OCI-LY1 (cell line): ENCODE results near the gene MTOR.

ENCODE experiments used
- H2AFZ ChIP-seq: fragments of 200-600 bp; sonication (generic), shearing (Covaris generic); 2 replicates; pipeline ENCODE4 v1.6.0; 2014; ENCODE audit warnings: antibody characterized with exemption, mild to moderate bottlenecking, low read length
- H3F3A ChIP-seq: fragments of 200-600 bp; sonication (generic), shearing (Covaris generic); 2 replicates; pipeline ENCODE4 v1.6.0; 2014; ENCODE audit warnings: mild to moderate bottlenecking, antibody characterized with exemption, low read length, moderate library complexity; ENCODE audit not compliant: insufficient read depth
- H3K27ac ChIP-seq: fragments of 200-600 bp; sonication (generic); 2 replicates; pipeline ENCODE4 v1.5.1; 2014; ENCODE audit warnings: low read length, mixed run types, mild to moderate bottlenecking, low read depth; ENCODE audit not compliant: poor library complexity, severe bottlenecking
- H3K27me3 ChIP-seq: fragments of 200-600 bp; sonication (generic); 2 replicates; pipeline ENCODE4 v1.6.0; 2014; ENCODE audit warnings: antibody characterized with exemption, mild to moderate bottlenecking, low read length, moderate library complexity; ENCODE audit not compliant: insufficient read depth
- H3K36me3 ChIP-seq: fragments of 200-600 bp; sonication (generic); 2 replicates; pipeline ENCODE4 v1.6.1; 2014; ENCODE audit warnings: mild to moderate bottlenecking, antibody characterized with exemption, low read length, moderate library complexity, mixed read lengths; ENCODE audit not compliant: insufficient read depth
- H3K4me1 ChIP-seq: fragments of 200-600 bp; sonication (generic); 2 replicates; pipeline ENCODE4 v1.5.1; 2014; ENCODE audit warnings: mild to moderate bottlenecking, low read length, moderate library complexity; ENCODE audit not compliant: insufficient read depth, severe bottlenecking
- H3K4me2 ChIP-seq: fragments of 200-600 bp; sonication (generic), shearing (Covaris generic); 2 replicates; pipeline ENCODE4 v1.6.1; 2014; ENCODE audit warnings: low read length
- H3K4me3 ChIP-seq: fragments of 200-600 bp; sonication (generic); 2 replicates; pipeline ENCODE4 v1.5.1; 2014; ENCODE audit warnings: low read length, low read depth, mild to moderate bottlenecking, mixed read lengths; ENCODE audit not compliant: poor library complexity, severe bottlenecking
- H3K79me2 ChIP-seq: fragments of 200-600 bp; shearing (Covaris generic); 2 replicates; pipeline ENCODE4 v1.6.1; 2016; ENCODE audit warnings: mixed run types, low read length, mixed read lengths; ENCODE audit not compliant: insufficient read depth
- H3K9ac ChIP-seq: fragments of 200-600 bp; sonication (generic), shearing (Covaris generic); 2 replicates; pipeline ENCODE4 v1.6.1; 2014; ENCODE audit warnings: mild to moderate bottlenecking, low read length, mixed read lengths
- H3K9me2 ChIP-seq: fragments of 200-600 bp; sonication (generic), shearing (Covaris generic); 2 replicates; pipeline ENCODE4 v1.6.1; 2014; ENCODE audit warnings: low read depth, mild to moderate bottlenecking, low read length, mixed read lengths
- H3K9me3 ChIP-seq: fragments of 200-600 bp; shearing (Covaris generic); 2 replicates; pipeline ENCODE4 v1.6.1; 2014; ENCODE audit warnings: low read length, mixed read lengths
- H4K20me1 ChIP-seq: fragments of 200-600 bp; sonication (generic), shearing (Covaris generic); 2 replicates; pipeline ENCODE4 v1.6.0; 2016; ENCODE audit warnings: mild to moderate bottlenecking, low read length; ENCODE audit not compliant: insufficient read depth
- EZH2 ChIP-seq: fragments of 200-600 bp; sonication (generic), shearing (Covaris generic); IDR thresholded peaks from 2 replicates; pipeline ENCODE4 v1.8.0; 2017; ENCODE audit warnings: borderline replicate concordance, mixed run types, mild to moderate bottlenecking, antibody characterized with exemption, low read length, moderate library complexity, mixed read lengths
- TF ChIP-seq, protein P1 (sequence below): fragments of 200-600 bp; sonication (generic), shearing (Covaris generic); IDR thresholded peaks from 2 replicates; pipeline ENCODE4 v1.5.1; 2017; ENCODE audit warnings: mild to moderate bottlenecking, antibody characterized with exemption, low read length, moderate library complexity, mixed read lengths

Gene MTOR

DNA sequence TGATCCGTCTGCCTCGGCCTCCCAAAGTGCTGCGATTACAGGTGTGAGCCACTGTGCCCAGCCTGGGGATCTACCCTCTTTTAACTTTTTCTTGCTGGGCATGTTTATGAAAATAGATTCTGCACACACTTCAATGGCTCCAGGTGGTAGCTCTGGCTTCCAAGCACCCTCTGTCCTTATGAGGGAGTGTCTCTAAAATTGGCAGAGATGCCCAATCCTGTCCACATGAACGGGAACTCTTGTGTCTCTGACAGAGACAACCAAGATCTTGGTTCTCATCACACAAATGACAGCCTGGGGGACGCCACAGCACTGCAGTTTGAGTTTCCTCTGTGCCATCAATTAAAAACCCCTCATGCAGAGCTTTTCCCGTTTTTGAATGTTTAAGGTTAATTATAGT, 116.6 kb downstream of the MTOR start:
- Histone ChIP-seq H3K79me2 (no peaks in the 10 kb centered on the region), H3K9me3 (no peaks in the 10 kb centered on the region), H3K4me3 (no peak overlapping the region), H2AFZ (no peak overlapping the region), H3K27me3 (no peaks in the 10 kb centered on the region), H3K36me3 (peaks cover 69% of the 10 kb centered on the region; the same call in 1 of the 2 replicates), H3K4me2 (no peak overlapping the region), H4K20me1 (no peaks in the 10 kb centered on the region), H3K9me2 (no peaks in the 10 kb centered on the region), H3K9ac (no peak overlapping the region), H3F3A (no peaks in the 10 kb centered on the region; the same call in 1 of the 2 replicates), H3K27ac (no peak overlapping the region), H3K4me1 (peaks cover 29% of the 10 kb centered on the region)
- TF ChIP-seq, protein P1, sequence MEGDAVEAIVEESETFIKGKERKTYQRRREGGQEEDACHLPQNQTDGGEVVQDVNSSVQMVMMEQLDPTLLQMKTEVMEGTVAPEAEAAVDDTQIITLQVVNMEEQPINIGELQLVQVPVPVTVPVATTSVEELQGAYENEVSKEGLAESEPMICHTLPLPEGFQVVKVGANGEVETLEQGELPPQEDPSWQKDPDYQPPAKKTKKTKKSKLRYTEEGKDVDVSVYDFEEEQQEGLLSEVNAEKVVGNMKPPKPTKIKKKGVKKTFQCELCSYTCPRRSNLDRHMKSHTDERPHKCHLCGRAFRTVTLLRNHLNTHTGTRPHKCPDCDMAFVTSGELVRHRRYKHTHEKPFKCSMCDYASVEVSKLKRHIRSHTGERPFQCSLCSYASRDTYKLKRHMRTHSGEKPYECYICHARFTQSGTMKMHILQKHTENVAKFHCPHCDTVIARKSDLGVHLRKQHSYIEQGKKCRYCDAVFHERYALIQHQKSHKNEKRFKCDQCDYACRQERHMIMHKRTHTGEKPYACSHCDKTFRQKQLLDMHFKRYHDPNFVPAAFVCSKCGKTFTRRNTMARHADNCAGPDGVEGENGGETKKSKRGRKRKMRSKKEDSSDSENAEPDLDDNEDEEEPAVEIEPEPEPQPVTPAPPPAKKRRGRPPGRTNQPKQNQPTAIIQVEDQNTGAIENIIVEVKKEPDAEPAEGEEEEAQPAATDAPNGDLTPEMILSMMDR, result no peak
- TF ChIP-seq EZH2, result no peak

DNA sequence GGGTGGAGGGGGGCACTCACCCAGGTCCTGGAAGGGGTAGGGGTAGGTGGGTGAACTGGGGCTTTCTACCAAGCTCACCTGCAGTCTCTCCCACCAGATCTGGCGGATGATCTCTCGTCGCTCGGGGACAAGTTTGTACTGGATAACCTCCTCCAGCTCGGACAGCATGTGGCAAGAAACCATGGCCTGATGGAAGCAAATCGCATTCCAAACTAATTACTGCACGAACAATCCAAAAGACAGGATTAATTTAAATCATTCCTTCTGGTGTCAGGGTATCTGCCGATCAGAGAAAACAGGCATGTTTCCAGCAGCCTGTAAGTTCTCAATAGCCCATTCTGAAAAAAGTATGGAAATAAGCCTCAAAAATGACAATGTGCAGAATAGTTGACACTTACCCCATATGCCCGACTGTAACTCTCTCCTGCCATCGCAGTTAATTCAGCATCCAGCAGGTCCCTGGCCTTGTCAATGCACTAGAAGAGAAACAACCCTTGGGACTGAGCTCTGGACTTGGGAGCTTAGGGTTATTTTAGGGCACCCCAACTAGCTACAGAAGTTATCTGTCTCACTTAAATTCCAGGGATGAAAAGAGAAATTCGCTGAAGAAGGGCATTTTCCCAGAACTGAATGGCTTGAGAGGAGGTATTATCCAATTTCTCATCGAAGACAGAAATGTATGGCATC, 117.6 kb downstream of the MTOR start:
- Histone ChIP-seq H2AFZ (no peak overlapping the region), H3K4me1 (peaks cover 29% of the 10 kb centered on the region), H3K27ac (peak overlapping the region; percentile 93), H3K27me3 (no peaks in the 10 kb centered on the region), H3K79me2 (no peaks in the 10 kb centered on the region), H3K9ac (peak overlapping the region; percentile 1; the same call in 1 of the 2 replicates), H3K9me2 (no peaks in the 10 kb centered on the region), H3K9me3 (no peaks in the 10 kb centered on the region), H3K36me3 (peaks cover 66% of the 10 kb centered on the region), H3K4me3 (no peak overlapping the region), H3K4me2 (peak overlapping the region; percentile 29; the same call in 1 of the 2 replicates), H3F3A (no peaks in the 10 kb centered on the region; the same call in 1 of the 2 replicates), H4K20me1 (no peaks in the 10 kb centered on the region)
- no peak for TF ChIP-seq EZH2
- TF ChIP-seq, protein P1, result no peak

DNA sequence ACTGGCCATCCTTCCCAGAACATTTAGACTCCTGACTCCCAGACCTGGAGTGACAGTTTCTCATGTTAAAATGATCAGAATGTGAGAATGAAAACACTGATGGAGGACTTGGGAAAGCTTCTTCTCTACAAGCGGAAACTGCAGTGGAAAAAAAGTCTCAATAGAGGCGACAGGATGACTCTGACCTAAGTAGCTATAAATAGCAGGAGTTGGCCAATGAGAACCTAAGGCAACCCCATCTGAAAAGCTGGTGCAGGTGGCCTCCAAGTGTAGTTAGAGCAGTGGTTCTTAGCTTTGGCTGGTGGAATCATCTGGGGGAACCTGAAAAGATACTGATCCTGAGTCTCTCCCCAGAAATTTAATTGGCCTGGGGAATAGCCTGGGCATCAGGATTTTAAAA, 118.4 kb downstream of the MTOR start:
- TF ChIP-seq EZH2, result no peak
- TF ChIP-seq, protein P1, result no peak
- H3K4me3 ChIP-seq, result no peak overlapping the region
- H3K36me3 ChIP-seq, result peaks cover 65% of the 10 kb centered on the region

More for the DNA sequence above, 118.4 kb downstream of the MTOR start:
- H3K4me2 ChIP-seq, result peak overlapping the region; percentile 29
- H3K9me2 ChIP-seq, result no peaks in the 10 kb centered on the region
- H3K4me1 ChIP-seq, result peaks cover 29% of the 10 kb centered on the region
- no peak overlapping the region for H2AFZ ChIP-seq
- H3K27me3 ChIP-seq, result no peaks in the 10 kb centered on the region
- H4K20me1 ChIP-seq, result no peaks in the 10 kb centered on the region
- H3K9ac ChIP-seq, result peak overlapping the region; percentile 57
- no peaks in the 10 kb centered on the region for H3K79me2 ChIP-seq
- no peaks in the 10 kb centered on the region for H3K9me3 ChIP-seq
- no peaks in the 10 kb centered on the region; the same call in 1 of the 2 replicates for H3F3A ChIP-seq
- peak overlapping the region; percentile 93 for H3K27ac ChIP-seq
